Tibial nerve (tissue), 4 donors: ENCODE measurements around the gene ID3.

Source experiments
- CTCF ChIP-seq, 5 experiments: fragments of 200-600 bp in 3 of 5; fragments of 450-650 bp in 2 of 5; sonication (generic) in 3 of 5; IDR thresholded peaks; one replicate each; pipeline ENCODE4 v1.5.1; 2016 to 2019; ENCODE audit warnings: antibody characterized with exemption in 5 of 5, mild to moderate bottlenecking in 3 of 5, moderate library complexity in 2 of 5
- EP300 ChIP-seq, 2 donors: sonication (generic); formaldehyde crosslinking; IDR thresholded peaks; one replicate each; pipeline ENCODE4 v1.6.1; 2017; ENCODE audit warnings: antibody characterized with exemption in 2 of 2, mild to moderate bottlenecking in 1 of 2
- POLR2A ChIP-seq, 2 donors: fragments of 450-650 bp; IDR thresholded peaks; one replicate each; pipeline ENCODE4 v1.6.1; 2017; ENCODE audit warnings: antibody characterized with exemption in 2 of 2, mild to moderate bottlenecking in 2 of 2, moderate library complexity in 2 of 2

- TF ChIP-seq EP300 (IDR thresholded peaks at IDR 0.05) (no peak), CTCF (IDR thresholded peaks at IDR 0.05) (no peak), POLR2A (IDR thresholded peaks at IDR 0.05) (no peak)
These were observed 1.9 kb upstream of the ID3 start for GRCh38 chr1:23561076-23561812.
